ENCODE data around the gene CACNA2D3.

- TF ChIP-seq CTCF (conservative IDR thresholded peaks at IDR 0.05; ENCODE audit: low read depth, low read length) = no peak
- no peak for TF ChIP-seq EZH2phosphoT487 (IDR thresholded peaks at IDR 0.05; ENCODE audit: borderline replicate concordance, low read length)
These were observed 791.8 kb downstream of the CACNA2D3 start for GRCh38 chr3:54914180-54914579.
